Cardiac muscle cell (in vitro differentiated cells and primary cell): ENCODE measurements around the gene LZIC. TPM values are rescaled to one million over a fixed set of nuclear protein-coding genes. Genes with fewer than 3 reads are reported as not detected.
"Not testable (repeated sequence)": the region's sequence is repeated elsewhere in the genome, so short reads cannot be mapped to it uniquely, and the experiment has no call there.

Experiments used
- DNase-seq, 2 donors: peaks; one replicate each; pipeline versions ENCODE4 v3.0.0 to v3.0.0-alpha.2; 2010 to 2017; ENCODE audit warnings: low read depth in 1 of 2, low spot score in 1 of 2
- H3K27ac ChIP-seq: fragments of 200-600 bp; sonication (generic); 2 replicates; pipeline ENCODE4 v1.5.1; 2016
- H3K27me3 ChIP-seq: fragments of 200-600 bp; sonication (generic); 2 replicates; pipeline ENCODE4 v1.6.0; 2016; ENCODE audit warnings: control low read depth
- H3K36me3 ChIP-seq: fragments of 200-600 bp; sonication (generic); 2 replicates; pipeline ENCODE4 v1.5.1; 2016; ENCODE audit warnings: control low read depth
- H3K4me1 ChIP-seq: fragments of 200-600 bp; sonication (generic); 2 replicates; pipeline ENCODE4 v1.8.1; 2017; ENCODE audit warnings: low read depth, mild to moderate bottlenecking, mixed run types
- H3K4me3 ChIP-seq: fragments of 200-600 bp; sonication (generic); 2 replicates; pipeline ENCODE4 v1.5.1; 2016; ENCODE audit warnings: mild to moderate bottlenecking
- H3K9me3 ChIP-seq: fragments of 200-600 bp; sonication (generic); 2 replicates; pipeline ENCODE4 v1.5.1; 2017; ENCODE audit warnings: low read depth, mild to moderate bottlenecking, control low read depth
- polyA plus RNA-seq: library from polyadenylated mRNA; unstranded; fragments of >200 nt; fragmentation: Nextera tagmentation; extraction: Ambion mirVana; gene quantifications from 2 replicates; pipeline ENCODE4 v1.2.1, GENCODE V29; 2016
- total RNA-seq: library from RNA; depleted of rRNA; stranded (reverse); fragments of >200 nt; gene quantifications from 2 replicates; pipeline ENCODE4 v1.2.3, GENCODE V29; 2016
- TF ChIP-seq, protein P1 (sequence below): IDR thresholded peaks from 2 replicates; pipeline ENCODE4 v1.5.1; 2012; ENCODE audit warnings: low read depth, mild to moderate bottlenecking, low read length

LZIC gene
- total and polyA plus RNA-seq, 2 experiments from 2014 or later: 34.2 to 35.4 TPM

DNA sequence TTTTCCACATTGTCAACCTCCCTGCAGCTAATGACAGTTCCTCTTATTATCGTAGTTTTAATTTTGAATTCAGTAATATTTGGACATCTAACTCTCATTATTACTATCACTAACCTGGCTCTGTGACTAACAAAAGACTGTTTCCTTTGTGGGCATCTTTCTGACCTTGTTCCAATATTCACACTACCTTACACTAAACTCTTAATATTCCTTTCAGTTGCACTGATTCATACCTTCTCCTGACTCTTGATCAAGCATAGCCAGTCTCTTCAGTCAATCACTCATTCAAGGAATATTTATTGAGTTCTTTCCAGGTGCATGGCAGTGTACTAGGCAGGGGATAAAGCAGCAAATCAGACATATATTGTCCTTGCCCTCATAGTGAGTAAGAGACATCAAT, 25.3 kb downstream of the LZIC start:
- no peak overlapping the region for H3K27ac ChIP-seq
- no peaks in the 10 kb centered on the region for H3K27me3 ChIP-seq
- no peak for DNase-seq
- H3K9me3 ChIP-seq: no peaks in the 10 kb centered on the region
- TF ChIP-seq, protein P1, sequence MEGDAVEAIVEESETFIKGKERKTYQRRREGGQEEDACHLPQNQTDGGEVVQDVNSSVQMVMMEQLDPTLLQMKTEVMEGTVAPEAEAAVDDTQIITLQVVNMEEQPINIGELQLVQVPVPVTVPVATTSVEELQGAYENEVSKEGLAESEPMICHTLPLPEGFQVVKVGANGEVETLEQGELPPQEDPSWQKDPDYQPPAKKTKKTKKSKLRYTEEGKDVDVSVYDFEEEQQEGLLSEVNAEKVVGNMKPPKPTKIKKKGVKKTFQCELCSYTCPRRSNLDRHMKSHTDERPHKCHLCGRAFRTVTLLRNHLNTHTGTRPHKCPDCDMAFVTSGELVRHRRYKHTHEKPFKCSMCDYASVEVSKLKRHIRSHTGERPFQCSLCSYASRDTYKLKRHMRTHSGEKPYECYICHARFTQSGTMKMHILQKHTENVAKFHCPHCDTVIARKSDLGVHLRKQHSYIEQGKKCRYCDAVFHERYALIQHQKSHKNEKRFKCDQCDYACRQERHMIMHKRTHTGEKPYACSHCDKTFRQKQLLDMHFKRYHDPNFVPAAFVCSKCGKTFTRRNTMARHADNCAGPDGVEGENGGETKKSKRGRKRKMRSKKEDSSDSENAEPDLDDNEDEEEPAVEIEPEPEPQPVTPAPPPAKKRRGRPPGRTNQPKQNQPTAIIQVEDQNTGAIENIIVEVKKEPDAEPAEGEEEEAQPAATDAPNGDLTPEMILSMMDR: no peak
- peaks cover 34% of the 10 kb centered on the region for H3K4me1 ChIP-seq
- H3K4me3 ChIP-seq: no peak overlapping the region
- H3K36me3 ChIP-seq: no peaks in the 10 kb centered on the region

DNA sequence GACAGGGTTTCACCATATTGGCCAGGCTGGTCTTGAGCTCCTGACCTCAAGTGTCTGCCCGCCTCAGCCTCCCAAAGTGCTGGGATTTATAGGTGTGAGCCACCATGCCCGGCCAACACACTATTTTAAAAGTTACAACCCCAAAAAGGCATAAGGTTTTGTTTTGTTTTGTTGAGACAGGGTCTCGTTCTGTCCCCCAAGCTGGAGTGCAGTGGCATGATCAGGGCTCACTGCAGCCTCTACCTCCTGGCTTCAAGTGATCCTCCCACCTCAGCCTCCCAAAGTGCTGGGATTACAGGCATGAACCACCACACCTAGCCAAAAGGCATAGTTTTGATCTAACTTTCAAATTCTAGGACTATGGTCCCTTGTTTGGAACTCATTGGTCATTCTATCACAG, 25.7 kb downstream of the LZIC start:
- not testable (repeated sequence) for H3K27ac ChIP-seq, H3K4me3 ChIP-seq, H3K9me3 ChIP-seq, H3K36me3 ChIP-seq, DNase-seq, H3K27me3 ChIP-seq
- peaks cover 30% of the 10 kb centered on the region for H3K4me1 ChIP-seq

DNA sequence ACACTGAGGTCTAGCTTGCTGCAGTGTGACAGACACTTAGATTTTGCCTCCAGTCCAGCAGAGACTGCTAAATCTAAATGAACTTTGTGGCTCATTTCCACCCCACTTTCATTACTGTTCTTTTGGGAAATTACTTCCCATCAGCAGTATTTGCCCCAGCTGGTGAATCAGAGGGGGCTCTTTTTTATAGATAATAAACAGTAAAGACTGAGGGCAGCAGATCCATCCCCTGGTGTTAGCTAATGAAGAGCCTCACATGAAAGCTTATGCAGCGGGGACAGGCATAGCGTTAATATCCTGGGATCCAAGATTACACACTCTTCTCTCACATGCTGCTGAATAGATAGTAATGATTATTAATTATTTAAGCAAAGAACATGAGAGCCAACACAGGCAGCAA, 26.7 kb downstream of the LZIC start:
- Histone ChIP-seq H3K36me3 (no peaks in the 10 kb centered on the region), H3K9me3 (no peaks in the 10 kb centered on the region), H3K27me3 (no peaks in the 10 kb centered on the region), H3K4me1 (peaks cover 21% of the 10 kb centered on the region), H3K4me3 (no peak overlapping the region), H3K27ac (no peak overlapping the region)
- TF ChIP-seq, protein P1: no peak
- DNase-seq: no peak

DNA sequence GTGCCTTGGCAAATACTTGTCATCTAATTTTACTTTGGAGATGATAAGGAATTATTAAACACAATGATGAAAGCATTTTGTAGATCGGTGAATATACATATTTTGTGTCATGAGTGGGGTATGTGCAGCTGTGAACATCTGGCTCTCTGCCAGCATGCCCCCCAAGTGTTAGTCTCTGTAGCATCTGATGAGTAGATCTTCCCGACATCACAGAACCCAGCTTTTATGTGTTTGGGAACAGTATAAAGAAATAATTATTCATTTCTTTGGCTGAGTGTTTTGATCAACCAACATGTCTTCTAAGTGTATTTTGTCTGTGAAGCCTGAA, 28.6 kb downstream of the LZIC start:
- H3K27ac ChIP-seq: peak overlapping the region; percentile 19

DNA sequence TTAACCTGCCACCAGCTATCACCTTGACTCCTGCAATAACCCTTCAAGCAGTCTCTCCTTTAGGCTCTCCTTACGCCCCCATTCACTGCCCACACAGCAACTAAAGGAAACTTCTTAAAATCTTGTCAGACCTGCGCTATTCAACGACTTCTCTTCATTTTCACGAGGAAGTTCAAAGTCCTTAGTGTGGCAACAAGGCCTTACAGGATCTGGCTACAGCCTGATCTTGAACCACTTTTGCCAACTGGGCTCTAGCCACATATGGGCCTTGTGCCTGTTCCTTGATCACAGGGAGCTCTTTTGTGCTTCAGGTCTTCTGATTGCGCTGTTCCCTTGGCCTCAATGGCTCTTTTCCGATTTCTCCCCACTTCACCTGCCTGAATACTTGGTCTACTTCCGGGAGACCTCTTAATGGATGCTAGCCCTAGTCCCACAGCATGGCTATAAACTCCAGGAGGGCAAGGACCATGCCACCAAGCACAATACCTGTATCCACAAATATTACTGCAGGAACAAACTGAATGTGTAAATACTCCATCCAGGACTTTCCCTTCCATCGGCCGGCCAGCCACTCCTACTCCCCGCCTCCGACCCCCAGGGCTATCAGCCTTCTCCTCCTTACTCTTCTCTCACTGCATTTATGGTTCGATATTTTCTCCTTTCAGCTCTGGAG, 30.8 kb downstream of the LZIC start:
- no peak overlapping the region for H3K4me3 ChIP-seq
- no peak for DNase-seq
- no peaks in the 10 kb centered on the region for H3K36me3 ChIP-seq
- no peaks in the 10 kb centered on the region for H3K27me3 ChIP-seq
- peaks cover 19% of the 10 kb centered on the region for H3K4me1 ChIP-seq
- H3K27ac ChIP-seq: peak overlapping the region; percentile 53
- TF ChIP-seq, protein P1: no peak
- no peaks in the 10 kb centered on the region for H3K9me3 ChIP-seq

More for the DNA sequence above, 28.6 kb downstream of the LZIC start:
- Histone ChIP-seq H3K27me3 (no peaks in the 10 kb centered on the region), H3K4me3 (no peak overlapping the region), H3K4me1 (peaks cover 14% of the 10 kb centered on the region), H3K36me3 (no peaks in the 10 kb centered on the region), H3K9me3 (no peaks in the 10 kb centered on the region)
- TF ChIP-seq, protein P1: no peak
- DNase-seq: no peak

DNA sequence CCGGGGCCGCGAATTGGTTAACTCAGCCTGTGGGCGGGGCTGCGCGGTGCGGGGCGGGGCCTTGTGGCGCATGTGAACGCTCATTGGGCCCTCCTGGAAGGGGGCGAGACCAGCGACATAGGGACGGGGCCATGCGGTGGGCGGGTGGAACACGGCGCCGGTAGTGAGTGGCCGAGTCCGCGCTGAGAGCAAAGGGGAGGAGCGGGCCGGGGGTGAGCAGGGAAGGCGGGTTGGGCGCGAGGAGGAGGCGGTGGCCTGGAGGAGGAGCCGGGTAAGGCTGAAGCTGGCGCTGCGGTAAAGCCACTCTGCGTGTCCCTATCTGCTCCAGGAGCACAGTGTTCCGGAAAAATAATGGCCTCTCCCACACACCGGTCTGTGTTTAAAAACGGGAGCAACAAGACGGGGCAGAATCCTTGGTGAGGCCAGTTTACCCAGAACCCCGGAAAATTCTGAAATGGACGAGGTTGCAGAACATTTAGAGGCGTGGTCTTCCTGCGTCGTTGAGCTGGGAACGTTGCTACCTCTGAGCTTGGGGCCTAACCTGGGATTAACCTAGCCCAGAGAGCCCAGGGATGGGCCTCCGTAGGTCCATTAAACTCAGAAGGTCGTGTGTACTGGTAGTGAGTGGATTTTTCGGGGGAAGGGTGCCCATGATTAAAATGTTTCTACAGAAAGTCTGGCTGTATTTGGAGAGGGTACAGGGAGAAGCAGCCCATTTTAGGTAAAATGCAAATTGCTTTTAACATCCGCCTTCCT, 32.6 kb downstream of the LZIC start:
- DNase-seq: peak; percentile 99 to 100
- H3K9me3 ChIP-seq: no peaks in the 10 kb centered on the region
- H3K27me3 ChIP-seq: no peaks in the 10 kb centered on the region
- H3K36me3 ChIP-seq: no peaks in the 10 kb centered on the region
- peak overlapping the region; percentile 37 for H3K4me3 ChIP-seq
- peaks cover 19% of the 10 kb centered on the region for H3K4me1 ChIP-seq
- H3K27ac ChIP-seq: peak overlapping the region; percentile 93
- TF ChIP-seq, protein P1: no peak
